Liver (tissue), 9 donors: ENCODE results near the gene TLN1. TPM values are rescaled to one million over a fixed set of nuclear protein-coding genes. Genes with fewer than 3 reads are reported as not detected.

Experiments
- DNase-seq: peaks from one replicate; pipeline ENCODE4 v3.0.0-alpha.2; 2017; ENCODE audit warnings: low spot score
- H3K27ac ChIP-seq, 2 donors: one replicate each; pipeline ENCODE4 v1.7.0; 2013; ENCODE audit warnings: inconsistent platforms in 2 of 2, low read length in 2 of 2, control low read depth in 1 of 2, low read depth in 1 of 2, mild to moderate bottlenecking in 1 of 2
- H3K27me3 ChIP-seq, 4 donors: one replicate each; pipeline versions ENCODE4 v1.6.1 to v1.7.0; 2013; ENCODE audit warnings: low read length in 3 of 4, inconsistent platforms in 1 of 4, mild to moderate bottlenecking in 1 of 4, moderate library complexity in 1 of 4; ENCODE audit not compliant: control insufficient read depth in 4 of 4, insufficient read depth in 4 of 4
- H3K36me3 ChIP-seq, 4 donors: one replicate each; pipeline versions ENCODE4 v1.6.1 to v1.7.0; 2013; ENCODE audit warnings: low read length in 3 of 4, mild to moderate bottlenecking in 3 of 4, low read depth in 1 of 4, moderate library complexity in 1 of 4; ENCODE audit not compliant: control insufficient read depth in 4 of 4, insufficient read depth in 3 of 4
- H3K4me1 ChIP-seq, 4 donors: one replicate each; pipeline versions ENCODE4 v1.6.1 to v1.7.0; 2013; ENCODE audit warnings: low read length in 3 of 4, mild to moderate bottlenecking in 3 of 4, moderate library complexity in 1 of 4; ENCODE audit not compliant: control insufficient read depth in 4 of 4, insufficient read depth in 4 of 4
- H3K4me3 ChIP-seq, 3 donors: one replicate each; pipeline versions ENCODE4 v1.6.1 to v1.7.0; 2013; ENCODE audit warnings: low read length in 3 of 3, control low read depth in 1 of 3, low read depth in 1 of 3, mild to moderate bottlenecking in 1 of 3
- H3K9ac ChIP-seq, 2 donors: one replicate each; pipeline ENCODE4 v1.7.0; 2013; ENCODE audit warnings: low read length in 2 of 2, mild to moderate bottlenecking in 2 of 2, moderate library complexity in 2 of 2, control low read depth in 1 of 2, low read depth in 1 of 2
- H3K9me3 ChIP-seq, 4 donors: one replicate each; pipeline versions ENCODE4 v1.6.1 to v1.7.0; 2013; ENCODE audit warnings: low read length in 3 of 4; ENCODE audit not compliant: control insufficient read depth in 4 of 4
- FOXA1 ChIP-seq: IDR thresholded peaks from 2 replicates; pipeline ENCODE4 v1.6.1; 2016; ENCODE audit warnings: antibody characterized with exemption
- FOXA2 ChIP-seq: IDR thresholded peaks from 2 replicates; pipeline ENCODE4 v1.6.1; 2016; ENCODE audit warnings: antibody characterized with exemption
- HNF4A ChIP-seq, 2 donors: conservative IDR thresholded peaks; 2 replicates each; pipeline ENCODE4 v1.6.1; 2016; ENCODE audit warnings: antibody characterized with exemption in 2 of 2, mild to moderate bottlenecking in 2 of 2
- JUND ChIP-seq, 2 donors: IDR thresholded peaks; 2 replicates each; pipeline ENCODE4 v1.6.1; 2016; ENCODE audit warnings: antibody characterized with exemption in 2 of 2
- NR2F2 ChIP-seq: IDR thresholded peaks from 2 replicates; pipeline ENCODE4 v1.6.1; 2016; ENCODE audit warnings: antibody characterized with exemption
- RAD21 ChIP-seq, 2 donors: IDR thresholded peaks; 2 replicates each; pipeline ENCODE4 v1.6.1; 2016; ENCODE audit warnings: antibody characterized with exemption in 2 of 2, mild to moderate bottlenecking in 2 of 2
- RXRA ChIP-seq, 2 donors: IDR thresholded peaks; 2 replicates each; pipeline ENCODE4 v1.6.1; 2017 to 2018; ENCODE audit warnings: antibody characterized with exemption in 2 of 2, mild to moderate bottlenecking in 1 of 2
- SP1 ChIP-seq: IDR thresholded peaks from 2 replicates; pipeline ENCODE4 v1.6.1; 2018; ENCODE audit warnings: antibody characterized with exemption, mild to moderate bottlenecking
- TAF1 ChIP-seq: conservative IDR thresholded peaks from 2 replicates; pipeline ENCODE4 v1.6.1; 2016; ENCODE audit warnings: antibody characterized with exemption, mild to moderate bottlenecking
- YY1 ChIP-seq: IDR thresholded peaks from 2 replicates; pipeline ENCODE4 v1.6.1; 2016; ENCODE audit warnings: antibody characterized with exemption, mild to moderate bottlenecking
- WGBS: extraction: QIAGEN DNeasy Blood & Tissue Kit; methylation state at CpG from one replicate; pipeline ENCODE4 v1.1.7; 2013; 5-methylcytosine and 5-hydroxymethylcytosine counted together
- polyA plus RNA-seq, 2 donors: library from polyadenylated mRNA; stranded (reverse) in 1 of 2; unstranded in 1 of 2; fragments of 200-250 nt in 1 of 2; fragments of >200 nt in 1 of 2; fragmentation: Nextera tagmentation in 1 of 2; extraction: Ambion mirVana in 1 of 2; gene quantifications; one replicate each; pipeline versions ENCODE4 v1.2.1 to v1.2.3, GENCODE V29; 2013 to 2015
- total RNA-seq, 2 donors: library from RNA; depleted of rRNA; stranded (reverse); fragments of >200 nt; gene quantifications; one replicate each; pipeline ENCODE4 v1.2.3, GENCODE V29; 2014
- TF ChIP-seq, protein P1 (sequence below): fragments of 150-350 bp; IDR thresholded peaks from 2 replicates; pipeline ENCODE4 v1.5.1; 2017; ENCODE audit warnings: improper control_type of control experiment, low read depth, low read length; ENCODE audit not compliant: missing input control
- TF ChIP-seq, protein P2 (sequence below): IDR thresholded peaks from 2 replicates; pipeline ENCODE4 v1.6.1; 2016; ENCODE audit warnings: antibody characterized with exemption
- TF ChIP-seq, protein P3 (sequence below): IDR thresholded peaks from 2 replicates; pipeline ENCODE4 v1.6.1; 2016; ENCODE audit warnings: antibody characterized with exemption
- TF ChIP-seq, protein P4 (sequence below): IDR thresholded peaks from 2 replicates; pipeline ENCODE4 v1.6.1; 2016; ENCODE audit warnings: antibody characterized with exemption
- donor health status: healthy.
- donor health status: healthy.
- donor health status: healthy.
- donor health status: healthy.
- donor health status: healthy.

Gene TLN1
- total and polyA plus RNA-seq, 4 donors, result 24.5 to 184 (median 125) TPM

DNA sequence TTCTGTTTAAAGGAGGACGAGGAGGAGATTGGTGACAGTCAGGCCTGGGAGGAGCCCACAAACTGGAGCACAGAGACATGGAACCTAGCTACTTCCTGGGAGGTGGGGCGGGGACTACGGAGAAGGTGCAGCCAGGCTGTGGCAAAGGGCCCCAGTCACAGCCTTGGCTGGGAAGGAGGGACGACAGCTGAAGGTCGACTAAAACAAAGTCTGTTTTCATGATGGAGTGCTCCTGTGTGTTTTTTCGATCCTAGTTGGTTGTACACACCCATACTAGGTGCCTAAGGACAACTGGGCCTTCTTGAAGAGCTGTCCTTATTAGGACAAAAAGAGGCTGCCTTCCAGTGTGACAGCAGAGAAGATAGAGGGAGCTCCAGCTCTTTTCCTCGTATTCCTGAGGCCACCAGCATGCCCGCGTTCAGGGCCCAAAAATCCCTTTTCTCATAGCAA, 71.0 kb downstream of the TLN1 start:
- no peak overlapping the region for H3K9ac ChIP-seq
- no peak for TF ChIP-seq SP1
- TF ChIP-seq, protein P1, sequence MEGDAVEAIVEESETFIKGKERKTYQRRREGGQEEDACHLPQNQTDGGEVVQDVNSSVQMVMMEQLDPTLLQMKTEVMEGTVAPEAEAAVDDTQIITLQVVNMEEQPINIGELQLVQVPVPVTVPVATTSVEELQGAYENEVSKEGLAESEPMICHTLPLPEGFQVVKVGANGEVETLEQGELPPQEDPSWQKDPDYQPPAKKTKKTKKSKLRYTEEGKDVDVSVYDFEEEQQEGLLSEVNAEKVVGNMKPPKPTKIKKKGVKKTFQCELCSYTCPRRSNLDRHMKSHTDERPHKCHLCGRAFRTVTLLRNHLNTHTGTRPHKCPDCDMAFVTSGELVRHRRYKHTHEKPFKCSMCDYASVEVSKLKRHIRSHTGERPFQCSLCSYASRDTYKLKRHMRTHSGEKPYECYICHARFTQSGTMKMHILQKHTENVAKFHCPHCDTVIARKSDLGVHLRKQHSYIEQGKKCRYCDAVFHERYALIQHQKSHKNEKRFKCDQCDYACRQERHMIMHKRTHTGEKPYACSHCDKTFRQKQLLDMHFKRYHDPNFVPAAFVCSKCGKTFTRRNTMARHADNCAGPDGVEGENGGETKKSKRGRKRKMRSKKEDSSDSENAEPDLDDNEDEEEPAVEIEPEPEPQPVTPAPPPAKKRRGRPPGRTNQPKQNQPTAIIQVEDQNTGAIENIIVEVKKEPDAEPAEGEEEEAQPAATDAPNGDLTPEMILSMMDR, result peak; percentile 36
- peak; percentile 63 to 69 for TF ChIP-seq RAD21 (IDR thresholded peaks at IDR 0.05)
- WGBS, result 71% methylated on average over 9 of the region's 9 CpGs
- no peak overlapping the region for H3K27ac ChIP-seq
- H3K36me3 ChIP-seq, result no peaks in the 10 kb centered on the region
- no peaks in the 10 kb centered on the region for H3K9me3 ChIP-seq
- peaks cover 4 to 34% (median 12%) of the 10 kb centered on the region in 4 donors for H3K4me1 ChIP-seq
- no peak overlapping the region for H3K4me3 ChIP-seq
- H3K27me3 ChIP-seq, result no peaks in the 10 kb centered on the region
- no peak for DNase-seq

DNA sequence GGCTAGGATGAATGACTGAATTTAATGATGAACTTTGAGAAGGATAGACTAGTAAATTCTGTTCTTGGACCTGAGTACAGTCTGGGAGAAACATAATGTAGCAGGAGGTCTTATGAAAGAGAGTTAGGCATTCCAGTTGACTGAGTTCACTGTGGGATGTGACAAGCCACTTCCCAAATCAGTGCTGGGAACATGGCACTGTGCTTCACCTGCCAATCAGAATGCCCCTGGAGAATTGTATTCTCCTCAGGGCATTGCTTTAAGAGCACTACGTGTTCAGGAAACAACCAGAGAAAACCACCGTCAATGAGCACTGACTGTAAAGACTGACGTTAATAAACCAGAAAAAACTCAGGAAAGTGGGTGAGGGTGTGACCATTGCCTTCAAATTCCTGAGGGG, 72.7 kb downstream of the TLN1 start:
- H3K36me3 ChIP-seq, result no peaks in the 10 kb centered on the region
- H3K27ac ChIP-seq, result peak overlapping the region in 1 of 2 donors; percentile 99
- peak overlapping the region in 1 of 3 donors; percentile 79 for H3K4me3 ChIP-seq
- DNase-seq, result no peak
- TF ChIP-seq, protein P2, sequence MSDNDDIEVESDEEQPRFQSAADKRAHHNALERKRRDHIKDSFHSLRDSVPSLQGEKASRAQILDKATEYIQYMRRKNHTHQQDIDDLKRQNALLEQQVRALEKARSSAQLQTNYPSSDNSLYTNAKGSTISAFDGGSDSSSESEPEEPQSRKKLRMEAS, result no peak
- TF ChIP-seq, protein P1, result no peak
- TF ChIP-seq FOXA2, result no peak
- TF ChIP-seq YY1, result no peak
- no peak for TF ChIP-seq RAD21 (IDR thresholded peaks at IDR 0.05)
- TF ChIP-seq, protein P3, sequence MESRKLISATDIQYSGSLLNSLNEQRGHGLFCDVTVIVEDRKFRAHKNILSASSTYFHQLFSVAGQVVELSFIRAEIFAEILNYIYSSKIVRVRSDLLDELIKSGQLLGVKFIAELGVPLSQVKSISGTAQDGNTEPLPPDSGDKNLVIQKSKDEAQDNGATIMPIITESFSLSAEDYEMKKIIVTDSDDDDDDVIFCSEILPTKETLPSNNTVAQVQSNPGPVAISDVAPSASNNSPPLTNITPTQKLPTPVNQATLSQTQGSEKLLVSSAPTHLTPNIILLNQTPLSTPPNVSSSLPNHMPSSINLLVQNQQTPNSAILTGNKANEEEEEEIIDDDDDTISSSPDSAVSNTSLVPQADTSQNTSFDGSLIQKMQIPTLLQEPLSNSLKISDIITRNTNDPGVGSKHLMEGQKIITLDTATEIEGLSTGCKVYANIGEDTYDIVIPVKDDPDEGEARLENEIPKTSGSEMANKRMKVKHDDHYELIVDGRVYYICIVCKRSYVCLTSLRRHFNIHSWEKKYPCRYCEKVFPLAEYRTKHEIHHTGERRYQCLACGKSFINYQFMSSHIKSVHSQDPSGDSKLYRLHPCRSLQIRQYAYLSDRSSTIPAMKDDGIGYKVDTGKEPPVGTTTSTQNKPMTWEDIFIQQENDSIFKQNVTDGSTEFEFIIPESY, result no peak
- no peak for TF ChIP-seq TAF1
- TF ChIP-seq, protein P4, sequence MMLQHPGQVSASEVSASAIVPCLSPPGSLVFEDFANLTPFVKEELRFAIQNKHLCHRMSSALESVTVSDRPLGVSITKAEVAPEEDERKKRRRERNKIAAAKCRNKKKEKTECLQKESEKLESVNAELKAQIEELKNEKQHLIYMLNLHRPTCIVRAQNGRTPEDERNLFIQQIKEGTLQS, result no peak
- no peak for TF ChIP-seq NR2F2
- no peak for TF ChIP-seq JUND (IDR thresholded peaks at IDR 0.05)
- TF ChIP-seq FOXA1, result no peak
- no peak for TF ChIP-seq HNF4A (conservative IDR thresholded peaks at IDR 0.05)
- no peak for TF ChIP-seq RXRA (IDR thresholded peaks at IDR 0.05)
- no peaks in the 10 kb centered on the region for H3K27me3 ChIP-seq
- peak overlapping the region in 1 of 2 donors; percentile 1 for H3K9ac ChIP-seq
- 77% methylated on average over 3 of the region's 3 CpGs for whole genome bisulfite sequencing
- peaks cover 2 to 24% (median 5%) of the 10 kb centered on the region in 4 donors for H3K4me1 ChIP-seq
- no peaks in the 10 kb centered on the region for H3K9me3 ChIP-seq
